ENCODE data around the gene HERC4.

Gene HERC4

GRCh38 chr10:68090586-68090985 is 15.5 kb upstream of the HERC4 start:
- no peak for DNase-seq (ENCODE audit: low read depth)
- H3K4me3 ChIP-seq (ENCODE audit: low read length): no peak overlapping the region
- no peak for TF ChIP-seq CTCF (conservative IDR thresholded peaks at IDR 0.05; ENCODE audit: low read depth, low read length)

GRCh38 chr10:68088740-68089139 is 13.7 kb upstream of the HERC4 start:
- H3K4me3 ChIP-seq (ENCODE audit: low read length): no peak overlapping the region
- no peak for DNase-seq (ENCODE audit: low read depth)
- no peak for TF ChIP-seq CTCF (conservative IDR thresholded peaks at IDR 0.05; ENCODE audit: low read depth, low read length)

GRCh38 chr10:68087685-68088401 is 12.8 kb upstream of the HERC4 start:
- DNase-seq (ENCODE audit: low read depth): no peak
- no peak overlapping the region for H3K4me3 ChIP-seq (ENCODE audit: low read length)
- no peak for TF ChIP-seq CTCF (conservative IDR thresholded peaks at IDR 0.05; ENCODE audit: low read depth, low read length)

GRCh38 chr10:68086910-68087684 is 12.0 kb upstream of the HERC4 start:
- H3K4me3 ChIP-seq (ENCODE audit: low read length): no peak overlapping the region
- no peak for TF ChIP-seq CTCF (conservative IDR thresholded peaks at IDR 0.05; ENCODE audit: low read depth, low read length)

GRCh38 chr10:68086011-68086410 is 10.9 kb upstream of the HERC4 start:
- DNase-seq (ENCODE audit: low read depth): no peak
- no peak for TF ChIP-seq CTCF (conservative IDR thresholded peaks at IDR 0.05; ENCODE audit: low read depth, low read length)
- H3K4me3 ChIP-seq (ENCODE audit: low read length): no peak overlapping the region

More at GRCh38 chr10:68086910-68087684, 12.0 kb upstream of the HERC4 start:
- DNase-seq (ENCODE audit: low read depth): no peak

GRCh38 chr10:68084469-68084868 is 9.4 kb upstream of the HERC4 start:
- no peak overlapping the region for H3K4me3 ChIP-seq (ENCODE audit: low read length)
- no peak for DNase-seq (ENCODE audit: low read depth)
- TF ChIP-seq CTCF (conservative IDR thresholded peaks at IDR 0.05; ENCODE audit: low read depth, low read length): no peak

- no peak for DNase-seq (ENCODE audit: low read depth)
- no peak for TF ChIP-seq CTCF (conservative IDR thresholded peaks at IDR 0.05; ENCODE audit: low read depth, low read length)
Observed at GRCh38 chr10:68083953-68084352, 8.9 kb upstream of the HERC4 start.

More at GRCh38 chr10:68083953-68084352, 8.9 kb upstream of the HERC4 start:
- no peak overlapping the region for H3K4me3 ChIP-seq (ENCODE audit: low read length)
